Right atrium auricular region (tissue), 2 donors: ENCODE measurements around the gene C1orf210. TPM values are rescaled to one million over a fixed set of nuclear protein-coding genes. Genes with fewer than 3 reads are reported as not detected.

Source experiments
- DNase-seq: peaks from one replicate; pipeline ENCODE4 v3.0.0-alpha.2; 2019; ENCODE audit warnings: low spot score
- H3K27ac ChIP-seq, 2 donors: fragments of 200-600 bp; sonication (generic); 1 replicate in 1 of 2; 2 replicates in 1 of 2; pipeline ENCODE4 v1.5.1; 2016 to 2019
- H3K27me3 ChIP-seq, 2 donors: fragments of 200-600 bp; sonication (generic); one replicate each; pipeline versions ENCODE4 v1.5.1 to v1.6.0; 2017 to 2019
- H3K36me3 ChIP-seq: fragments of 200-600 bp; sonication (generic); one replicate; pipeline ENCODE4 v1.5.1; 2016
- H3K4me1 ChIP-seq, 2 donors: fragments of 200-600 bp; sonication (generic); one replicate each; pipeline versions ENCODE4 v1.5.1 to v1.6.0; 2017 to 2019
- H3K4me3 ChIP-seq, 2 donors: fragments of 200-600 bp; sonication (generic); 1 replicate in 1 of 2; 2 replicates in 1 of 2; pipeline ENCODE4 v1.5.1; 2017 to 2019; ENCODE audit warnings: mild to moderate bottlenecking in 1 of 2, moderate library complexity in 1 of 2
- H3K9me3 ChIP-seq, 2 donors: fragments of 200-600 bp; sonication (generic); one replicate each; pipeline ENCODE4 v1.5.1; 2019
- CTCF ChIP-seq, 2 donors: fragments of 200-600 bp; sonication (generic); IDR thresholded peaks; one replicate each; pipeline ENCODE4 v1.5.1; 2019; ENCODE audit warnings: antibody characterized with exemption in 2 of 2
- total RNA-seq, 2 donors: library from RNA; depleted of rRNA; stranded (reverse); fragments of >200 nt; gene quantifications; one replicate each; pipeline ENCODE4 v1.1.0, GENCODE V29; 2016

C1orf210 gene
- total RNA-seq, 2 donors from 2014 or later, result not detected

- Histone ChIP-seq H3K4me1 (no peaks in the 10 kb centered on the region), H3K27me3 (no peaks in the 10 kb centered on the region), H3K4me3 (no peak overlapping the region), H3K27ac (no peak overlapping the region), H3K36me3 (no peaks in the 10 kb centered on the region), H3K9me3 (no peaks in the 10 kb centered on the region)
- DNase-seq, result no peak
- no peak for TF ChIP-seq CTCF (IDR thresholded peaks at IDR 0.05)
Measured at GRCh38 chr1:43318831-43319230, 33.5 kb upstream of the C1orf210 start.

DNA sequence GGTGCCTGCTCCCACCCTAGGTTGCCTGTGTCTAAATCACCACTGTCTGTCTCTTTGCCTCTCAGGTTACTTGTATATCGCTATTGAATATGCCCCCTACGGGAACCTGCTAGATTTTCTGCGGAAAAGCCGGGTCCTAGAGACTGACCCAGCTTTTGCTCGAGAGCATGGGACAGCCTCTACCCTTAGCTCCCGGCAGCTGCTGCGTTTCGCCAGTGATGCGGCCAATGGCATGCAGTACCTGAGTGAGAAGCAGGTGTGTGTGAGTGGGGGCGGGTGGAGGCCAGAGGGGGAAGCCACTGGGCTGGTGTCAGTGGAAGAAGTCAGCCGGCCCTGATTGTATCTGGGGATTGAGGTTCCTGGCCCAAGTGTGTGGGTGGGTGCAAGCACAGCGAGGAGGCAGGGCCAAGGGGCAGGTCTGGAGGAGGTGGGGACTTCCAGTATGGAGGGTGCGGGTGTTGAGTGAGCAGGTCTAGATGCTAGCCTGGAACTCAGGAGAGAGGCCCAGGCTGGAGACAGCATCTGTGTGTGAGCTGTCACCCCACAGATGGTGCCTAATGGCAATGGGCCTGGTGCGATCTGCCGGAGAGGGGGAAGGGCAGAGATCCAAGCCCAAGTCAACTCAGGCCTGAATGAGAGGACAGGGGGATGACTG, 32.6 kb upstream of the C1orf210 start:
- Histone ChIP-seq H3K4me1 (no peaks in the 10 kb centered on the region), H3K9me3 (no peaks in the 10 kb centered on the region), H3K36me3 (no peaks in the 10 kb centered on the region), H3K4me3 (no peak overlapping the region), H3K27me3 (no peaks in the 10 kb centered on the region), H3K27ac (no peak overlapping the region)
- no peak for TF ChIP-seq CTCF (IDR thresholded peaks at IDR 0.05)
- no peak for DNase-seq

DNA sequence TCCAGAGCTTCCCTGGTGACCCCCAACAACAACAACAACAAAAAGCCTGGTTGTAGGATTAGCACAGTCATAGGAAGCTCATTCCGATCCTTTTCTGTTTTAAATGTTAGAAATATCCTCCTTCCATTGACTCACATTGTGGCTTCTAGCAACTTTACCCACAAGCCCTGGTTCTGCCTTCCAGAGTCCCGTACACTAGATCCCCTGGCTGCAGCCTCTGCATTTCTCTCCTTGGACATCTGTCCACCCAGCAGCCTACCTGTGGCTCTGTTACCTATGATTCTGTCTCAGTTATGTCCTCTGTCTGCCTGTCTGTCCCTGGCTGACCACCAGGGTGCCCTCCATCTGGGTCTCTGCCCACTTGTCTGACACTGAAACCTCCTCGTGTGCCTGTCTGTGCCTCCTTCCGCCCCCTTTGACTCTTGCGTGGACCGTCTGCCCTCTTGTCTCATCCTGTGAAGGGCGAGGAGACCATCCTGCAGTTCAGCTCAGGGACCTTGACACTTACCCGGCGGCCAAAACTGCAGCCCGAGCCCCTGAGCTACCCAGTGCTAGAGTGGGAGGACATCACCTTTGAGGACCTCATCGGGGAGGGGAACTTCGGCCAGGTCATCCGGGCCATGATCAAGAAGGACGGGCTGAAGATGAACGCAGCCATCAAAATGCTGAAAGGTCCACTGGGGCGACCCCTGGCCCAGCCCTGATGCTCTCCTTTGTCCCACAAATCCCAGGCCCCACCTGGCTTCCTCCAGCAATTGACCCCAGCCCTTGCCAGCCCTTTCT, 31.5 kb upstream of the C1orf210 start:
- no peak for DNase-seq
- H3K27me3 ChIP-seq, result no peaks in the 10 kb centered on the region
- no peak overlapping the region for H3K27ac ChIP-seq
- no peak for TF ChIP-seq CTCF (IDR thresholded peaks at IDR 0.05)
- no peaks in the 10 kb centered on the region for H3K4me1 ChIP-seq
- no peaks in the 10 kb centered on the region for H3K9me3 ChIP-seq
- H3K4me3 ChIP-seq, result no peak overlapping the region
- no peaks in the 10 kb centered on the region for H3K36me3 ChIP-seq

GRCh38 chr1:43315963-43316737, 30.8 kb upstream of the C1orf210 start:
- H3K27me3 ChIP-seq, result no peaks in the 10 kb centered on the region
- no peak for TF ChIP-seq CTCF (IDR thresholded peaks at IDR 0.05)
- no peaks in the 10 kb centered on the region for H3K36me3 ChIP-seq
- no peaks in the 10 kb centered on the region for H3K9me3 ChIP-seq
- H3K4me1 ChIP-seq, result no peaks in the 10 kb centered on the region
- no peak for DNase-seq
- H3K4me3 ChIP-seq, result no peak overlapping the region
- H3K27ac ChIP-seq, result no peak overlapping the region

- Histone ChIP-seq H3K4me3 (no peak overlapping the region), H3K9me3 (no peaks in the 10 kb centered on the region), H3K4me1 (no peaks in the 10 kb centered on the region), H3K27me3 (no peaks in the 10 kb centered on the region), H3K27ac (no peak overlapping the region), H3K36me3 (no peaks in the 10 kb centered on the region)
- no peak for DNase-seq
- TF ChIP-seq CTCF (IDR thresholded peaks at IDR 0.05), result no peak
Measured at GRCh38 chr1:43315481-43315880, 30.1 kb upstream of the C1orf210 start.
